Natural killer cell (primary cell): ENCODE measurements around the gene TBPL2. TPM values are rescaled to one million over a fixed set of nuclear protein-coding genes. Genes with fewer than 3 reads are reported as not detected.

Source experiments
- ATAC-seq, 3 donors: fragments of 150-1000 bp in 2 of 3; fragments of 200-7000 bp in 1 of 3; cut with Tn5 transposase; 1 replicate in 1 of 3; 2 replicates in 2 of 3; pipeline ENCODE4 v1.10.0; 2021; ENCODE audit warnings: mild to moderate bottlenecking in 2 of 3, moderate library complexity in 2 of 3
- DNase-seq, 2 donors: peaks; one replicate each; pipeline versions ENCODE4 v3.0.0 to v3.0.0-alpha.2; 2013 to 2021; ENCODE audit warnings: mixed read lengths in 1 of 2
- H3K27ac ChIP-seq: one replicate; pipeline ENCODE4 v1.5.1; 2013; ENCODE audit warnings: mild to moderate bottlenecking, low read length
- H3K27me3 ChIP-seq: one replicate; pipeline ENCODE4 v1.6.1; 2013; ENCODE audit warnings: low read length; ENCODE audit not compliant: control insufficient read depth, insufficient read depth
- H3K36me3 ChIP-seq: one replicate; pipeline ENCODE4 v1.6.1; 2013; ENCODE audit warnings: low read length; ENCODE audit not compliant: control insufficient read depth, insufficient read depth
- H3K4me1 ChIP-seq: one replicate; pipeline ENCODE4 v1.6.1; 2013; ENCODE audit warnings: low read length; ENCODE audit not compliant: control insufficient read depth, insufficient read depth
- H3K4me3 ChIP-seq: one replicate; pipeline ENCODE4 v1.5.1; 2013; ENCODE audit warnings: low read length
- H3K9me3 ChIP-seq: one replicate; pipeline ENCODE4 v1.6.1; 2013; ENCODE audit warnings: low read length; ENCODE audit not compliant: control insufficient read depth, insufficient read depth
- H3K27ac Mint-ChIP-seq, 2 donors: one replicate each; pipeline ENCODE4 v1.8.0; 2022; ENCODE audit warnings: mild to moderate bottlenecking in 2 of 2, mixed read lengths in 2 of 2, moderate library complexity in 1 of 2
- H3K27me3 Mint-ChIP-seq, 2 donors: one replicate each; pipeline ENCODE4 v1.8.0; 2022; ENCODE audit warnings: low read depth in 2 of 2, mixed read lengths in 2 of 2
- H3K36me3 Mint-ChIP-seq: one replicate; pipeline ENCODE4 v1.8.0; 2022; ENCODE audit warnings: mixed read lengths
- H3K4me1 Mint-ChIP-seq, 2 donors: one replicate each; pipeline ENCODE4 v1.8.0; 2022; ENCODE audit warnings: mixed read lengths in 2 of 2
- H3K4me3 Mint-ChIP-seq: one replicate; pipeline ENCODE4 v1.8.0; 2022; ENCODE audit warnings: mild to moderate bottlenecking, moderate library complexity, mixed read lengths
- H3K9me3 Mint-ChIP-seq, 2 donors: one replicate each; pipeline ENCODE4 v1.8.0; 2022; ENCODE audit warnings: mixed read lengths in 2 of 2
- WGBS: methylation state at CpG from one replicate; pipeline ENCODE4 v1.1.7; 2013; ENCODE audit warnings: missing lambda C conversion rate; ENCODE audit not compliant: insufficient coverage; 5-methylcytosine and 5-hydroxymethylcytosine counted together
- intact Hi-C: fragments of 100-400 bp; cut with micrococcal nuclease; formaldehyde crosslinking; loops from one replicate; pipeline ENCODE4 v1.14.2; 2022
- total RNA-seq, 4 donors: library from RNA; stranded (reverse); fragments of 120-200 nt in 1 of 4; gene quantifications; one replicate each; pipeline versions ENCODE4 v1.2.3 to v1.2.4, GENCODE V29; 2013 to 2022
- TF ChIP-seq, protein P1 (sequence below): fragments of 200-600 bp; IDR thresholded peaks from one replicate; pipeline ENCODE4 v1.8.0; 2022; ENCODE audit warnings: antibody characterized with exemption

TBPL2 gene
- total RNA-seq, 3 donors from 2014 or later (not counting 1 experiment from before 2014, with no cell fraction given): not detected

DNA sequence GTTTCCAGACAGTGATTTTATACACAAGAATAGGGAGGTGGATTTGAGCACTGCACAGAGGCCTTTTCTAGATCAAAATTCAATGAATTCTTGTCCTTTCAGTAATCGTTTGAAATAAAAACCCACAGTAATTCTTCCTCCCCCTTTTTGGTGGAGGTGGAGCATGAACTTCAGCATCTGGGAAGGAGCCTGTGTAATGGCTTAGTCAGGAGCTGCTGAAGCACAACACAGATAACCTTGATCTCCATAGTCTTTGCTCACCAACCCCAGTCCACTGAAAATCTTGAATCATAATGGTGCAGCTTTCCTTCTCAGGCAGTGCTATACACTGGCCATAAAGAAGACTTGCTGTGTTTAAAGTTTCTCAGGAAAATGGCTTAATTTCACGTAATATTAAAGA, 6.4 kb upstream of the TBPL2 start:
- H3K27ac ChIP-seq: no peak overlapping the region
- no peaks in the 10 kb centered on the region for H3K9me3 Mint-ChIP-seq
- no peaks in the 10 kb centered on the region for H3K4me1 Mint-ChIP-seq
- TF ChIP-seq, protein P1, sequence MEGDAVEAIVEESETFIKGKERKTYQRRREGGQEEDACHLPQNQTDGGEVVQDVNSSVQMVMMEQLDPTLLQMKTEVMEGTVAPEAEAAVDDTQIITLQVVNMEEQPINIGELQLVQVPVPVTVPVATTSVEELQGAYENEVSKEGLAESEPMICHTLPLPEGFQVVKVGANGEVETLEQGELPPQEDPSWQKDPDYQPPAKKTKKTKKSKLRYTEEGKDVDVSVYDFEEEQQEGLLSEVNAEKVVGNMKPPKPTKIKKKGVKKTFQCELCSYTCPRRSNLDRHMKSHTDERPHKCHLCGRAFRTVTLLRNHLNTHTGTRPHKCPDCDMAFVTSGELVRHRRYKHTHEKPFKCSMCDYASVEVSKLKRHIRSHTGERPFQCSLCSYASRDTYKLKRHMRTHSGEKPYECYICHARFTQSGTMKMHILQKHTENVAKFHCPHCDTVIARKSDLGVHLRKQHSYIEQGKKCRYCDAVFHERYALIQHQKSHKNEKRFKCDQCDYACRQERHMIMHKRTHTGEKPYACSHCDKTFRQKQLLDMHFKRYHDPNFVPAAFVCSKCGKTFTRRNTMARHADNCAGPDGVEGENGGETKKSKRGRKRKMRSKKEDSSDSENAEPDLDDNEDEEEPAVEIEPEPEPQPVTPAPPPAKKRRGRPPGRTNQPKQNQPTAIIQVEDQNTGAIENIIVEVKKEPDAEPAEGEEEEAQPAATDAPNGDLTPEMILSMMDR: no peak
- no peak overlapping the region for H3K27ac Mint-ChIP-seq
- H3K36me3 ChIP-seq: no peaks in the 10 kb centered on the region
- no peak for DNase-seq
- H3K4me3 ChIP-seq: no peak overlapping the region
- whole genome bisulfite sequencing: 88% methylated on average over 1 of the region's 2 CpGs
- no peak for ATAC-seq
- intact Hi-C loops: loop anchor here (1.0 kb wide), 2 partner anchors 975 to 1027 kb away; no protein-coding TSS in a partner anchor
- no peaks in the 10 kb centered on the region for H3K27me3 Mint-ChIP-seq
- no peaks in the 10 kb centered on the region for H3K36me3 Mint-ChIP-seq
- H3K27me3 ChIP-seq: no peaks in the 10 kb centered on the region
- no peaks in the 10 kb centered on the region for H3K9me3 ChIP-seq
- H3K4me3 Mint-ChIP-seq: no peak overlapping the region
- H3K4me1 ChIP-seq: no peaks in the 10 kb centered on the region

DNA sequence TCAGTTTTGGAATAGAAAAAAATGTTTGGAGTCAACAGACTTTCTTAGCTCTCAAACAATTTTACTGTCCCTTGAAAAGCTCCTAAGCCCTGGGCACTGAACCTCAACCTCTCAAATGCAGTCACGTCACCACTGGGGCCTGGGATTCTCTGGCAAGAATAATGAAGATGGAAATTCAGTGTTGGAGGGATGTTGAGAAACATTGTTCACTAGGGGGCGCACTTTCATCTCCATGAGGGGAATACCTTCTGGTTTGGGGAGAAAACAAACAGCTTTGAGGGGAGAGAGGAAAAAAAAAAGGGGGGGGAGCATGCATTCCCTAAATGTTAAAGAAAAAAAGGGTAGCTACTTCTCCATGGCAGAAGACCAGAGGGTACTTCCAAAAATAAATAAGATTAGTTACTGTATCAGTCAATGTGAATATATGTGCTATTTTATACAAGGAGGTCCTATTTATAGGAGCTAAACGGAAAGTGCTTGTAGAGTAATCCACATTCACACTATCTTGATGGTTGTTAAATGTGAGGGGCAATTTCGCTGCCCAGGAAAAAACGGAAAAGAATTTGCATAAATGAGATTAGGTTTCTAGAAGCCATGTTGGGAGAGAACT, 5.8 kb upstream of the TBPL2 start:
- peak; percentile 50 to 55 (median 52) for ATAC-seq

DNA sequence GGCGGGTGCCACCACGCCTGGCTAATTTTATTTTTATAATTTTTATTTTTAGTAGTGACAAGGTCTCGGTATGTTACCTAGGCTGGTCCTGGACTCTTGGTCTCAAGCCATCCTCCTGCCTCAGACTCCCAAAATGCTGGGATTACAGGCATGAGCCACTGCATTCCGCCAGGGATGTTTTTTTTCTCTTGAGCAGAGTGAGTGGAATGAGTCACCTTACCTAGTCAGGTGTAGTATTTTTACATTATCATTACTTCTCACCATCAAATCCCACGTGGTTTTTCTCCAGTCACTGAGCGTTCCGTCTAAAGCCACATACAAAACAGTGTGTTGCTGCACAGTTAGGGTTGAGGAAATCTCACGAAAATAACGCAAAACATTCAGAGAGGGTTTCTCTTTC, 870 bp upstream of the TBPL2 start:
- ATAC-seq: no peak
- Histone ChIP-seq H3K9me3 (no peaks in the 10 kb centered on the region), H3K4me3 (no peak overlapping the region), H3K36me3 (no peaks in the 10 kb centered on the region), H3K27me3 (peaks cover 2% of the 10 kb centered on the region), H3K27ac (no peak overlapping the region), H3K4me1 (no peaks in the 10 kb centered on the region)
- Mint-ChIP-seq H3K9me3 (no peaks in the 10 kb centered on the region), H3K36me3 (no peaks in the 10 kb centered on the region), H3K27me3 (peaks cover 0 to 6% of the 10 kb centered on the region in 2 donors), H3K4me3 (no peak overlapping the region), H3K27ac (no peak overlapping the region), H3K4me1 (no peaks in the 10 kb centered on the region)
- intact Hi-C loops: no loop called here
- no peak for DNase-seq
- 64% methylated on average over 6 of the region's 9 CpGs for WGBS
- TF ChIP-seq, protein P1: no peak

More for the DNA sequence above, 5.8 kb upstream of the TBPL2 start:
- Histone ChIP-seq H3K4me1 (no peaks in the 10 kb centered on the region), H3K27ac (no peak overlapping the region), H3K4me3 (no peak overlapping the region), H3K9me3 (no peaks in the 10 kb centered on the region), H3K36me3 (no peaks in the 10 kb centered on the region), H3K27me3 (no peaks in the 10 kb centered on the region)
- no peaks in the 10 kb centered on the region for H3K4me1 Mint-ChIP-seq
- no peak overlapping the region for H3K4me3 Mint-ChIP-seq
- intact Hi-C loops: loop anchor here (1.0 kb wide), 2 partner anchors 976 to 1028 kb away; no protein-coding TSS in a partner anchor
- H3K27ac Mint-ChIP-seq: no peak overlapping the region
- H3K9me3 Mint-ChIP-seq: no peaks in the 10 kb centered on the region
- H3K36me3 Mint-ChIP-seq: no peaks in the 10 kb centered on the region
- 29% methylated on average over 4 of the region's 5 CpGs for WGBS
- TF ChIP-seq, protein P1: peak; percentile 80
- peak in 1 of 2 donors; percentile 81 for DNase-seq
- no peaks in the 10 kb centered on the region for H3K27me3 Mint-ChIP-seq
